Activated T-cell treated with anti-CD3 and anti-CD28 coated beads for 4 hours (primary cell): ENCODE data around the gene HBQ1.
A peak's percentile ranks its signal among the peaks of the same experiment; 100 is the strongest.
"Not testable (repeated sequence)": the region's sequence is repeated elsewhere in the genome, so short reads cannot be mapped to it uniquely, and the experiment has no call there.

ENCODE experiments used
- DNase-seq: peaks from one replicate; pipeline ENCODE4 v3.0.0-alpha.2; 2020

Gene HBQ1

GRCh38 chr16:180101-180675 is at the start of gene HBQ1:
Gene HBQ1 (plus strand): TSS chr16:180459. CDS start chr16:180487, 28 bp downstream.
- DNase-seq = peak; percentile 24

- no peak for DNase-seq
Observed at GRCh38 chr16:130533-131173, 49.6 kb upstream of the HBQ1 start.

- no peak for DNase-seq
Observed at GRCh38 chr16:132120-132519, 48.1 kb upstream of the HBQ1 start.

GRCh38 chr16:133716-134115 is 46.5 kb upstream of the HBQ1 start:
- DNase-seq = no peak

- peak; percentile 13 for DNase-seq
Observed at GRCh38 chr16:138049-138417, 42.2 kb upstream of the HBQ1 start.

GRCh38 chr16:140175-140857 is 39.9 kb upstream of the HBQ1 start:
- DNase-seq = no peak

- DNase-seq = no peak
Observed at GRCh38 chr16:142405-142967, 37.8 kb upstream of the HBQ1 start.

GRCh38 chr16:143047-143446 is 37.2 kb upstream of the HBQ1 start:
- no peak for DNase-seq

GRCh38 chr16:143456-143855 is 36.8 kb upstream of the HBQ1 start:
- no peak for DNase-seq

- DNase-seq = no peak
Observed at GRCh38 chr16:144797-145252, 35.4 kb upstream of the HBQ1 start.

- no peak for DNase-seq
Observed at GRCh38 chr16:146646-147045, 33.6 kb upstream of the HBQ1 start.

- no peak for DNase-seq
Observed at GRCh38 chr16:149024-149660, 31.1 kb upstream of the HBQ1 start.

GRCh38 chr16:152141-153128 is 27.8 kb upstream of the HBQ1 start, which contains the start of gene HBZ:
Gene HBZ (plus strand): TSS chr16:152644. CDS start chr16:152910, 266 bp downstream.
- DNase-seq = no peak

GRCh38 chr16:153129-153521 is 27.1 kb upstream of the HBQ1 start:
- DNase-seq = not testable (repeated sequence)

- DNase-seq = not testable (repeated sequence)
Observed at GRCh38 chr16:153550-154216, 26.6 kb upstream of the HBQ1 start.

GRCh38 chr16:154217-155030 is 25.8 kb upstream of the HBQ1 start:
- DNase-seq = no peak

GRCh38 chr16:155031-155398 is 25.2 kb upstream of the HBQ1 start:
- no peak for DNase-seq

GRCh38 chr16:159136-159849 is 21.0 kb upstream of the HBQ1 start:
- no peak for DNase-seq

- not testable (repeated sequence) for DNase-seq
Observed at GRCh38 chr16:160242-160641, 20.0 kb upstream of the HBQ1 start.

GRCh38 chr16:160691-161190 is 19.5 kb upstream of the HBQ1 start:
- DNase-seq = no peak
